ENCODE results near the gene AFAP1L1.

AFAP1L1 gene

GRCh38 chr5:149356391-149356790 lies 84.7 kb downstream of the AFAP1L1 start:
- Histone ChIP-seq H3K9ac (no peak overlapping the region), H3K79me2 (ENCODE audit: insufficient read depth, low read depth) (peaks cover 8% of the 10 kb centered on the region; the same call in 1 of the 2 replicates), H3K4me1 (ENCODE audit: low read depth, poor library complexity, severe bottlenecking) (peaks cover 23% of the 10 kb centered on the region), H3K4me3 (IDR thresholded peaks at IDR 0.05; ENCODE audit: insufficient read depth, low read depth, low read length) (no peak overlapping the region), H3K4me2 (no peak overlapping the region; the same call in 1 of the 2 replicates), H3K36me3 (ENCODE audit: insufficient read depth) (no peaks in the 10 kb centered on the region), H3K27ac (0 out of 2 replicates have a peak overlapping the region, but pooled peaks have one; percentile 58), H2AFZ (ENCODE audit: low read depth) (no peak overlapping the region), H4K20me1 (ENCODE audit: insufficient read depth) (no peaks in the 10 kb centered on the region), H3K27me3 (ENCODE audit: insufficient read depth, low read depth) (no peaks in the 10 kb centered on the region)
- no peak for TF ChIP-seq CTCF (conservative IDR thresholded peaks at IDR 0.05; ENCODE audit: low read depth, low read length)

- no peak for TF ChIP-seq CTCF (conservative IDR thresholded peaks at IDR 0.05; ENCODE audit: low read depth, low read length)
- Histone ChIP-seq H3K27ac (peak within 1 kb of the TSS; percentile 58), H4K20me1 (ENCODE audit: insufficient read depth) (no peaks in the 10 kb centered on the region), H3K4me3 (IDR thresholded peaks at IDR 0.05; ENCODE audit: insufficient read depth, low read depth, low read length) (no peak within 1 kb of the TSS), H3K36me3 (ENCODE audit: insufficient read depth) (no peaks in the 10 kb centered on the region), H2AFZ (ENCODE audit: low read depth) (peak within 1 kb of the TSS; percentile 76), H3K4me1 (ENCODE audit: low read depth, poor library complexity, severe bottlenecking) (peaks cover 23% of the 10 kb centered on the region), H3K79me2 (ENCODE audit: insufficient read depth, low read depth) (peaks cover 8% of the 10 kb centered on the region; the same call in 1 of the 2 replicates), H3K4me2 (peak within 1 kb of the TSS; percentile 70), H3K27me3 (ENCODE audit: insufficient read depth, low read depth) (no peaks in the 10 kb centered on the region), H3K9ac (peak within 1 kb of the TSS; percentile 71)
Measured at GRCh38 chr5:149357370-149358293, 86.0 kb downstream of the AFAP1L1 start, which contains the start of gene PCYOX1L. TSS of gene PCYOX1L (plus strand) at chr5:149358046. CDS start at chr5:149358069, 23 bp downstream.

GRCh38 chr5:149358294-149358651 lies 86.6 kb downstream of the AFAP1L1 start:
- peaks cover 22% of the 10 kb centered on the region for H3K4me1 ChIP-seq (ENCODE audit: low read depth, poor library complexity, severe bottlenecking)
- peaks cover 8% of the 10 kb centered on the region; the same call in 1 of the 2 replicates for H3K79me2 ChIP-seq (ENCODE audit: insufficient read depth, low read depth)
- H3K27ac ChIP-seq = no peak overlapping the region
- H3K9ac ChIP-seq = peak overlapping the region; percentile 71
- H3K36me3 ChIP-seq (ENCODE audit: insufficient read depth) = no peaks in the 10 kb centered on the region
- peak overlapping the region; percentile 70; the same call in 1 of the 2 replicates for H3K4me2 ChIP-seq
- H2AFZ ChIP-seq (ENCODE audit: low read depth) = peak overlapping the region; percentile 47; the same call in 1 of the 2 replicates
- no peaks in the 10 kb centered on the region for H4K20me1 ChIP-seq (ENCODE audit: insufficient read depth)
- no peak for TF ChIP-seq CTCF (conservative IDR thresholded peaks at IDR 0.05; ENCODE audit: low read depth, low read length)
- no peak overlapping the region for H3K4me3 ChIP-seq (IDR thresholded peaks at IDR 0.05; ENCODE audit: insufficient read depth, low read depth, low read length)
- no peaks in the 10 kb centered on the region for H3K27me3 ChIP-seq (ENCODE audit: insufficient read depth, low read depth)

- no peak for TF ChIP-seq CTCF (conservative IDR thresholded peaks at IDR 0.05; ENCODE audit: low read depth, low read length)
- H4K20me1 ChIP-seq (ENCODE audit: insufficient read depth) = no peaks in the 10 kb centered on the region
- peaks cover 8% of the 10 kb centered on the region; the same call in 1 of the 2 replicates for H3K79me2 ChIP-seq (ENCODE audit: insufficient read depth, low read depth)
- H3K27me3 ChIP-seq (ENCODE audit: insufficient read depth, low read depth) = no peaks in the 10 kb centered on the region
- H3K27ac ChIP-seq = no peak overlapping the region
- peaks cover 16% of the 10 kb centered on the region for H3K4me1 ChIP-seq (ENCODE audit: low read depth, poor library complexity, severe bottlenecking)
- peak overlapping the region; percentile 70; the same call in 1 of the 2 replicates for H3K4me2 ChIP-seq
- no peak overlapping the region for H3K4me3 ChIP-seq (IDR thresholded peaks at IDR 0.05; ENCODE audit: insufficient read depth, low read depth, low read length)
- H2AFZ ChIP-seq (ENCODE audit: low read depth) = no peak overlapping the region
- H3K9ac ChIP-seq = no peak overlapping the region; the same call in 1 of the 2 replicates
- H3K36me3 ChIP-seq (ENCODE audit: insufficient read depth) = no peaks in the 10 kb centered on the region
Measured at GRCh38 chr5:149358868-149359495, 87.3 kb downstream of the AFAP1L1 start.
